Hematopoietic multipotent progenitor cell treated with erythropoietin and hydrocortisone succinate and interleukin-3 and kit ligand, for 15 days (in vitro differentiated cells): ENCODE data around the gene FBXW12.

Experiments used
- DNase-seq: peaks from one replicate; pipeline ENCODE4 v3.0.0-alpha.2; 2015; ENCODE audit warnings: low spot score

The FBXW12 gene

GRCh38 chr3:48408823-48409281, 36.8 kb downstream of the FBXW12 start:
- DNase-seq: no peak

GRCh38 chr3:48409291-48410201, 37.5 kb downstream of the FBXW12 start:
- no peak for DNase-seq

GRCh38 chr3:48410205-48411040, 38.4 kb downstream of the FBXW12 start:
- DNase-seq: no peak

GRCh38 chr3:48411041-48411588, 39.1 kb downstream of the FBXW12 start:
- DNase-seq: no peak

GRCh38 chr3:48411606-48412374, 39.8 kb downstream of the FBXW12 start:
- no peak for DNase-seq

GRCh38 chr3:48412375-48413001, 40.5 kb downstream of the FBXW12 start:
- DNase-seq: no peak

- no peak for DNase-seq
These were observed 41.1 kb downstream of the FBXW12 start for GRCh38 chr3:48413086-48413485.

GRCh38 chr3:48413611-48414010, 41.6 kb downstream of the FBXW12 start:
- no peak for DNase-seq

- DNase-seq: no peak
These were observed 42.6 kb downstream of the FBXW12 start for GRCh38 chr3:48414376-48415250.

GRCh38 chr3:48415251-48415953, 43.4 kb downstream of the FBXW12 start:
- DNase-seq: no peak

GRCh38 chr3:48416091-48416505, 44.1 kb downstream of the FBXW12 start:
- no peak for DNase-seq

GRCh38 chr3:48416546-48416945, 44.5 kb downstream of the FBXW12 start:
- no peak for DNase-seq

- no peak for DNase-seq
These were observed 45.6 kb downstream of the FBXW12 start for GRCh38 chr3:48417529-48418108.

GRCh38 chr3:48418140-48418539, 46.1 kb downstream of the FBXW12 start:
- no peak for DNase-seq

- no peak for DNase-seq
These were observed 46.6 kb downstream of the FBXW12 start for GRCh38 chr3:48418651-48419050.

GRCh38 chr3:48419149-48419548, 47.1 kb downstream of the FBXW12 start:
- DNase-seq: no peak

GRCh38 chr3:48419597-48419996, 47.6 kb downstream of the FBXW12 start:
- no peak for DNase-seq

- DNase-seq: no peak
These were observed 48.5 kb downstream of the FBXW12 start for GRCh38 chr3:48420561-48420960.

GRCh38 chr3:48422272-48422671, 50.3 kb downstream of the FBXW12 start:
- DNase-seq: no peak
